ENCODE results near the gene ADD2.

DNA sequence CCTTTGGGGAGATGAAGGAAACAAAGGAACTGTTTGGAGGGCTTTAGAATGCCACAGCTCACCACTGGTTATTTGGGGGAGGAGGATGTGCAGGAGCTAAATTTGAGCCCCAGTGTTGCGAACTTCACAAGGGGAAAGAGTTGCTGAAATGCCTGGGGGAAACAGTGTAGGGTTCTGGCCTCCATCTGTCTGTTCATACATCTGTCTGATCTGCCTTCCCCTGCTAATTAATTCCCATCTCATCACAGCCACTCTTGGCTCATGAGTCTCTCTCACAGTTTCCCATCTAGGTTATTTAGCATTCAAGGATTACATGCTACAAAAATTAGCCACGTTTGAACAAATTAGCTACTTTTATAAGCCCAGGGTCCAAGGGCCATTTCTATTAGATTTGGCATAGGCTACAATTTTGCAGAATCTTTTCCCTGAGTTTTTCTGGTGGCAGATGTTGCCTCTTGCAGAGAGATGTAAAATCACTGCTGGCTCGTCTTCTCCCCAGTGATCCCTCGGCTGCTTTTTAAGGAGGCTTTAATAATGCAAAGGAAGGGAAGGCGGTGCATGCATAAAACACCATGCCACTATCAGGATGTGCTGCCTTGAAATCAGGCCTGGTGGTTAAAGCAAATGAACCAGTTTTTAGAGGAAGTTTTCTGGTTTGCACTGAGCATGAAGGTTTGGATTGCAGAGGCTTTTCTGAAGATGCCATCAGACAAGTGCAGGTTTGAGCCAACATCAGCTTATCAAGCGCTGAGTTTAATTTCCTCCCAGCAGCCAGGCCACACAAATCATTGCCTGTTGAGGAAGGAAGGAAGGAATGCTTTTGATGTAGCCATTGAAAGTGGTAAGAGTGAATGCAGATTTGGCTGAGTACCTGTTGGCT, 35.0 kb downstream of the ADD2 start:
- TF ChIP-seq POLR2AphosphoS5 (IDR thresholded peaks at IDR 0.05): no peak
- no peak for TF ChIP-seq POLR2A (IDR thresholded peaks at IDR 0.05)

All from transverse colon (tissue), 3 donors.